Measurements from ENCODE around the gene ORC4.
A peak's percentile ranks its signal among the peaks of the same experiment; 100 is the strongest.

Gene ORC4

GRCh38 chr2:147933931-147934330 lies 86.6 kb downstream of the ORC4 start:
- Mint-ChIP-seq H3K4me3 (no peak overlapping the region), H3K9me3 (no peaks in the 10 kb centered on the region), H3K27ac (no peak overlapping the region), H3K36me3 (ENCODE audit: low read depth) (peaks cover 69% of the 10 kb centered on the region), H3K4me1 (ENCODE audit: low read depth) (no peaks in the 10 kb centered on the region), H3K27me3 (no peaks in the 10 kb centered on the region)
- no peak for DNase-seq

GRCh38 chr2:147927053-147927588 lies 93.4 kb downstream of the ORC4 start:
- Mint-ChIP-seq H3K4me1 (ENCODE audit: low read depth) (peaks cover 12% of the 10 kb centered on the region), H3K9me3 (no peaks in the 10 kb centered on the region), H3K27me3 (no peaks in the 10 kb centered on the region), H3K36me3 (ENCODE audit: low read depth) (peaks cover 37% of the 10 kb centered on the region), H3K4me3 (no peak overlapping the region), H3K27ac (no peak overlapping the region)
- no peak for DNase-seq

GRCh38 chr2:147925886-147926285 lies 94.7 kb downstream of the ORC4 start:
- Mint-ChIP-seq H3K27me3 (no peaks in the 10 kb centered on the region), H3K36me3 (ENCODE audit: low read depth) (peaks cover 40% of the 10 kb centered on the region), H3K27ac (peak overlapping the region; percentile 27), H3K4me1 (ENCODE audit: low read depth) (peaks cover 12% of the 10 kb centered on the region), H3K9me3 (no peaks in the 10 kb centered on the region), H3K4me3 (no peak overlapping the region)
- no peak for DNase-seq

GRCh38 chr2:147924647-147925046 lies 95.9 kb downstream of the ORC4 start:
- DNase-seq, result no peak
- Mint-ChIP-seq H3K27me3 (no peaks in the 10 kb centered on the region), H3K4me1 (ENCODE audit: low read depth) (peaks cover 12% of the 10 kb centered on the region), H3K9me3 (no peaks in the 10 kb centered on the region), H3K27ac (no peak overlapping the region), H3K36me3 (ENCODE audit: low read depth) (peaks cover 41% of the 10 kb centered on the region), H3K4me3 (no peak overlapping the region)

- Mint-ChIP-seq H3K9me3 (no peaks in the 10 kb centered on the region), H3K4me3 (no peak overlapping the region), H3K27me3 (no peaks in the 10 kb centered on the region), H3K4me1 (ENCODE audit: low read depth) (peaks cover 12% of the 10 kb centered on the region), H3K27ac (no peak overlapping the region), H3K36me3 (ENCODE audit: low read depth) (peaks cover 41% of the 10 kb centered on the region)
- DNase-seq, result no peak
Measured at GRCh38 chr2:147923846-147924245, 96.7 kb downstream of the ORC4 start.

GRCh38 chr2:147917161-147917560 lies 103.4 kb downstream of the ORC4 start:
- no peak for DNase-seq
- no peak overlapping the region for H3K27ac Mint-ChIP-seq
- peaks cover 46% of the 10 kb centered on the region for H3K36me3 Mint-ChIP-seq (ENCODE audit: low read depth)
- no peak overlapping the region for H3K4me3 Mint-ChIP-seq
- no peaks in the 10 kb centered on the region for H3K27me3 Mint-ChIP-seq
- H3K4me1 Mint-ChIP-seq (ENCODE audit: low read depth), result peaks cover 6% of the 10 kb centered on the region
- H3K9me3 Mint-ChIP-seq, result no peaks in the 10 kb centered on the region

- H3K36me3 Mint-ChIP-seq (ENCODE audit: low read depth), result peaks cover 43% of the 10 kb centered on the region
- no peaks in the 10 kb centered on the region for H3K27me3 Mint-ChIP-seq
- no peak for DNase-seq
- no peaks in the 10 kb centered on the region for H3K9me3 Mint-ChIP-seq
- H3K27ac Mint-ChIP-seq, result no peak overlapping the region
- H3K4me3 Mint-ChIP-seq, result no peak overlapping the region
- H3K4me1 Mint-ChIP-seq (ENCODE audit: low read depth), result peaks cover 6% of the 10 kb centered on the region
Measured at GRCh38 chr2:147916723-147917122, 103.8 kb downstream of the ORC4 start.

GRCh38 chr2:147916067-147916466 lies 104.5 kb downstream of the ORC4 start:
- no peaks in the 10 kb centered on the region for H3K9me3 Mint-ChIP-seq
- H3K27me3 Mint-ChIP-seq, result no peaks in the 10 kb centered on the region
- H3K27ac Mint-ChIP-seq, result no peak overlapping the region
- peaks cover 6% of the 10 kb centered on the region for H3K4me1 Mint-ChIP-seq (ENCODE audit: low read depth)
- H3K36me3 Mint-ChIP-seq (ENCODE audit: low read depth), result peaks cover 39% of the 10 kb centered on the region
- DNase-seq, result no peak
- H3K4me3 Mint-ChIP-seq, result no peak overlapping the region

GRCh38 chr2:147913701-147914480 lies 106.6 kb downstream of the ORC4 start:
- peaks cover 15% of the 10 kb centered on the region for H3K4me1 Mint-ChIP-seq (ENCODE audit: low read depth)
- no peaks in the 10 kb centered on the region for H3K9me3 Mint-ChIP-seq
- DNase-seq, result no peak
- H3K36me3 Mint-ChIP-seq (ENCODE audit: low read depth), result peaks cover 28% of the 10 kb centered on the region
- no peak overlapping the region for H3K4me3 Mint-ChIP-seq
- H3K27me3 Mint-ChIP-seq, result no peaks in the 10 kb centered on the region
- no peak overlapping the region for H3K27ac Mint-ChIP-seq

- H3K36me3 Mint-ChIP-seq (ENCODE audit: low read depth), result peaks cover 18% of the 10 kb centered on the region
- no peak overlapping the region for H3K27ac Mint-ChIP-seq
- H3K4me3 Mint-ChIP-seq, result no peak overlapping the region
- H3K27me3 Mint-ChIP-seq, result no peaks in the 10 kb centered on the region
- peaks cover 15% of the 10 kb centered on the region for H3K4me1 Mint-ChIP-seq (ENCODE audit: low read depth)
- DNase-seq, result no peak
- no peaks in the 10 kb centered on the region for H3K9me3 Mint-ChIP-seq
Measured at GRCh38 chr2:147910990-147911473, 109.5 kb downstream of the ORC4 start.

GRCh38 chr2:147909178-147909577 lies 111.4 kb downstream of the ORC4 start:
- H3K4me3 Mint-ChIP-seq, result no peak overlapping the region
- peaks cover 15% of the 10 kb centered on the region for H3K4me1 Mint-ChIP-seq (ENCODE audit: low read depth)
- DNase-seq, result no peak
- H3K9me3 Mint-ChIP-seq, result no peaks in the 10 kb centered on the region
- no peaks in the 10 kb centered on the region for H3K27me3 Mint-ChIP-seq
- no peak overlapping the region for H3K27ac Mint-ChIP-seq
- peaks cover 11% of the 10 kb centered on the region for H3K36me3 Mint-ChIP-seq (ENCODE audit: low read depth)

- H3K4me3 Mint-ChIP-seq, result no peak overlapping the region
- H3K9me3 Mint-ChIP-seq, result no peaks in the 10 kb centered on the region
- DNase-seq, result no peak
- peaks cover 31% of the 10 kb centered on the region for H3K36me3 Mint-ChIP-seq (ENCODE audit: low read depth)
- no peaks in the 10 kb centered on the region for H3K27me3 Mint-ChIP-seq
- peaks cover 7% of the 10 kb centered on the region for H3K4me1 Mint-ChIP-seq (ENCODE audit: low read depth)
- no peak overlapping the region for H3K27ac Mint-ChIP-seq
Measured at GRCh38 chr2:147904051-147904450, 116.5 kb downstream of the ORC4 start.

- no peak overlapping the region for H3K27ac Mint-ChIP-seq
Measured at GRCh38 chr2:147888680-147889079, 131.9 kb downstream of the ORC4 start.

GRCh38 chr2:147886136-147886535 lies 134.4 kb downstream of the ORC4 start:
- Mint-ChIP-seq H3K9me3 (no peaks in the 10 kb centered on the region), H3K4me3 (no peak overlapping the region), H3K4me1 (ENCODE audit: low read depth) (peaks cover 28% of the 10 kb centered on the region), H3K27me3 (no peaks in the 10 kb centered on the region), H3K27ac (no peak overlapping the region), H3K36me3 (ENCODE audit: low read depth) (no peaks in the 10 kb centered on the region)
- DNase-seq, result no peak

More at GRCh38 chr2:147888680-147889079, 131.9 kb downstream of the ORC4 start:
- H3K4me3 Mint-ChIP-seq, result no peak overlapping the region
- no peaks in the 10 kb centered on the region for H3K9me3 Mint-ChIP-seq
- peaks cover 28% of the 10 kb centered on the region for H3K4me1 Mint-ChIP-seq (ENCODE audit: low read depth)
- no peak for DNase-seq
- peaks cover 3% of the 10 kb centered on the region for H3K36me3 Mint-ChIP-seq (ENCODE audit: low read depth)
- H3K27me3 Mint-ChIP-seq, result no peaks in the 10 kb centered on the region

GRCh38 chr2:147884830-147885229 lies 135.7 kb downstream of the ORC4 start:
- Mint-ChIP-seq H3K9me3 (no peaks in the 10 kb centered on the region), H3K27ac (no peak overlapping the region), H3K4me1 (ENCODE audit: low read depth) (peaks cover 35% of the 10 kb centered on the region), H3K27me3 (no peaks in the 10 kb centered on the region), H3K4me3 (no peak overlapping the region), H3K36me3 (ENCODE audit: low read depth) (no peaks in the 10 kb centered on the region)
- no peak for DNase-seq
